ENCODE data around the gene BST2. TPM values are rescaled to one million over a fixed set of nuclear protein-coding genes. Genes with fewer than 3 reads are reported as not detected.
A peak's percentile ranks its signal among the peaks of the same experiment; 100 is the strongest.

BST2 gene
- total RNA-seq, 1 experiment from 2014 or later = 22.8 TPM

DNA sequence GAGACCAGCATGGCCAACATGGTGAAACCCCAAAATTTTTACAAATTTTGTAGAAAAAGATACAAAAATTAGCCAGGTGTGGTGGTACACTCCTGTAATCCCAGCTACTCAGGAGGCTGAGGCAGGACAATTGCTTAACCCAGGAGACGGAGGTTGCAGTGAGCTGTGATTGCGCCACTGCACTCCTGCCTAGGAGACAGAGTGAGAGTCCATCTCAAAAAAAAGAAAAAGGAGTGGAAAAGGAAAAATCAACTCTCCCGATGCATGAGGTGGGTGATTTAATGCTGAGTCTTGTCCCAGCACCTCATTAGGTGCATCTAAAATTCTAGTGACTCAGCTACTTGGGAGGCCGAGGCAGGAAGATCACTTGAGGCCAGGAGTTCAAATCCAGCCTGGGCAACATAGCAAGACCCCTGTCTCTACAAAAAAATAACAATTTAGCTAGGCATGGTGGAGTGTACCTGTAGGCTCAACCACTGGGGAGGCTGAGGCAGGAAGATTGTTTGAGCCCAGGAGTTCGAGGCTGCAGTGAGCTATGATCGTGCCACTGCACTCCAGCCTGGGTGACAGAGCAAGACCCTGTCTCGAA lies 48.3 kb downstream of the BST2 start:
- CTCF ChIA-PET = interaction anchor here (3.2 kb wide), 1 partner anchor 29 kb away, joined by 12 read pairs; no protein-coding TSS in a partner anchor
- TF ChIP-seq TP53 (CRISPR knock-in tag; IDR thresholded peaks at IDR 0.05) = no peak
- TF ChIP-seq TEAD1 (CRISPR knock-in tag; IDR thresholded peaks at IDR 0.05) = no peak
- TF ChIP-seq OVOL2 (CRISPR knock-in tag; IDR thresholded peaks at IDR 0.05; ENCODE audit: borderline replicate concordance) = no peak
- peak; percentile 80 for TF ChIP-seq ZNF121 (CRISPR knock-in tag; IDR thresholded peaks at IDR 0.05)
- POLR2A ChIA-PET = interaction anchor here (0.5 to 1.3 kb wide), 2 partner anchors 8 to 1200 kb away, joined by 3 to 4 read pairs; no protein-coding TSS in a partner anchor
- DNase-seq (ENCODE audit: low spot score) = no peak
- peaks cover 5% of the 10 kb centered on the region; the same call in 1 of the 2 replicates for H3K4me1 Mint-ChIP-seq
- no peaks in the 10 kb centered on the region for H3K36me3 Mint-ChIP-seq
- no peak overlapping the region for H3K4me3 Mint-ChIP-seq
- ATAC-seq = no peak
- no peaks in the 10 kb centered on the region for H3K9me3 Mint-ChIP-seq
- no peaks in the 10 kb centered on the region; the same call in 1 of the 2 replicates for H3K27me3 Mint-ChIP-seq (ENCODE audit: low read depth)
- H3K27ac Mint-ChIP-seq = no peak overlapping the region

- POLR2A ChIA-PET = no interaction called here
- no peak for ATAC-seq
- H3K4me3 Mint-ChIP-seq = no peak overlapping the region
Observed at GRCh38 chr19:17353386-17353785, 52.0 kb downstream of the BST2 start.

More at GRCh38 chr19:17353386-17353785, 52.0 kb downstream of the BST2 start:
- CTCF ChIA-PET = interaction anchor here (1.0 kb wide), 1 partner anchor 19 kb away, joined by 3 read pairs; no protein-coding TSS in a partner anchor
- H3K4me1 Mint-ChIP-seq = peaks cover 16% of the 10 kb centered on the region
- H3K27ac Mint-ChIP-seq = no peak overlapping the region
- peaks cover 3% of the 10 kb centered on the region; the same call in 1 of the 2 replicates for H3K27me3 Mint-ChIP-seq (ENCODE audit: low read depth)
- TF ChIP-seq ZNF317 (CRISPR knock-in tag; IDR thresholded peaks at IDR 0.05; ENCODE audit: borderline replicate concordance, low read depth) = no peak
- TF ChIP-seq, protein P1, sequence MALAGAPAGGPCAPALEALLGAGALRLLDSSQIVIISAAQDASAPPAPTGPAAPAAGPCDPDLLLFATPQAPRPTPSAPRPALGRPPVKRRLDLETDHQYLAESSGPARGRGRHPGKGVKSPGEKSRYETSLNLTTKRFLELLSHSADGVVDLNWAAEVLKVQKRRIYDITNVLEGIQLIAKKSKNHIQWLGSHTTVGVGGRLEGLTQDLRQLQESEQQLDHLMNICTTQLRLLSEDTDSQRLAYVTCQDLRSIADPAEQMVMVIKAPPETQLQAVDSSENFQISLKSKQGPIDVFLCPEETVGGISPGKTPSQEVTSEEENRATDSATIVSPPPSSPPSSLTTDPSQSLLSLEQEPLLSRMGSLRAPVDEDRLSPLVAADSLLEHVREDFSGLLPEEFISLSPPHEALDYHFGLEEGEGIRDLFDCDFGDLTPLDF (CRISPR knock-in tag; IDR thresholded peaks at IDR 0.05) = no peak
- no peak for TF ChIP-seq RELA (CRISPR knock-in tag; IDR thresholded peaks at IDR 0.05; ENCODE audit: borderline replicate concordance)
- TF ChIP-seq NFE2L1 (CRISPR knock-in tag; IDR thresholded peaks at IDR 0.05) = no peak
- no peak for TF ChIP-seq ELF4 (CRISPR knock-in tag; IDR thresholded peaks at IDR 0.05; ENCODE audit: low read depth)
- TF ChIP-seq, protein P2, sequence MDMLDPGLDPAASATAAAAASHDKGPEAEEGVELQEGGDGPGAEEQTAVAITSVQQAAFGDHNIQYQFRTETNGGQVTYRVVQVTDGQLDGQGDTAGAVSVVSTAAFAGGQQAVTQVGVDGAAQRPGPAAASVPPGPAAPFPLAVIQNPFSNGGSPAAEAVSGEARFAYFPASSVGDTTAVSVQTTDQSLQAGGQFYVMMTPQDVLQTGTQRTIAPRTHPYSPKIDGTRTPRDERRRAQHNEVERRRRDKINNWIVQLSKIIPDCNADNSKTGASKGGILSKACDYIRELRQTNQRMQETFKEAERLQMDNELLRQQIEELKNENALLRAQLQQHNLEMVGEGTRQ (CRISPR knock-in tag; IDR thresholded peaks at IDR 0.05) = no peak
- TF ChIP-seq ZSCAN18 (CRISPR knock-in tag; IDR thresholded peaks at IDR 0.05) = no peak
- TF ChIP-seq, protein P3, sequence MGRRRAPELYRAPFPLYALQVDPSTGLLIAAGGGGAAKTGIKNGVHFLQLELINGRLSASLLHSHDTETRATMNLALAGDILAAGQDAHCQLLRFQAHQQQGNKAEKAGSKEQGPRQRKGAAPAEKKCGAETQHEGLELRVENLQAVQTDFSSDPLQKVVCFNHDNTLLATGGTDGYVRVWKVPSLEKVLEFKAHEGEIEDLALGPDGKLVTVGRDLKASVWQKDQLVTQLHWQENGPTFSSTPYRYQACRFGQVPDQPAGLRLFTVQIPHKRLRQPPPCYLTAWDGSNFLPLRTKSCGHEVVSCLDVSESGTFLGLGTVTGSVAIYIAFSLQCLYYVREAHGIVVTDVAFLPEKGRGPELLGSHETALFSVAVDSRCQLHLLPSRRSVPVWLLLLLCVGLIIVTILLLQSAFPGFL (CRISPR knock-in tag; IDR thresholded peaks at IDR 0.05; ENCODE audit: borderline replicate concordance) = no peak
- no peak for TF ChIP-seq ATF2 (CRISPR knock-in tag; IDR thresholded peaks at IDR 0.05; ENCODE audit: borderline replicate concordance, low read depth)
- TF ChIP-seq IRF2 (CRISPR knock-in tag; IDR thresholded peaks at IDR 0.05; ENCODE audit: borderline replicate concordance, low read depth) = no peak
- no peak for TF ChIP-seq OVOL2 (CRISPR knock-in tag; IDR thresholded peaks at IDR 0.05; ENCODE audit: borderline replicate concordance)
- TF ChIP-seq ETV6 (CRISPR knock-in tag; IDR thresholded peaks at IDR 0.05) = no peak
- TF ChIP-seq HMGA2 (CRISPR knock-in tag; IDR thresholded peaks at IDR 0.05) = no peak
- TF ChIP-seq, protein P4, sequence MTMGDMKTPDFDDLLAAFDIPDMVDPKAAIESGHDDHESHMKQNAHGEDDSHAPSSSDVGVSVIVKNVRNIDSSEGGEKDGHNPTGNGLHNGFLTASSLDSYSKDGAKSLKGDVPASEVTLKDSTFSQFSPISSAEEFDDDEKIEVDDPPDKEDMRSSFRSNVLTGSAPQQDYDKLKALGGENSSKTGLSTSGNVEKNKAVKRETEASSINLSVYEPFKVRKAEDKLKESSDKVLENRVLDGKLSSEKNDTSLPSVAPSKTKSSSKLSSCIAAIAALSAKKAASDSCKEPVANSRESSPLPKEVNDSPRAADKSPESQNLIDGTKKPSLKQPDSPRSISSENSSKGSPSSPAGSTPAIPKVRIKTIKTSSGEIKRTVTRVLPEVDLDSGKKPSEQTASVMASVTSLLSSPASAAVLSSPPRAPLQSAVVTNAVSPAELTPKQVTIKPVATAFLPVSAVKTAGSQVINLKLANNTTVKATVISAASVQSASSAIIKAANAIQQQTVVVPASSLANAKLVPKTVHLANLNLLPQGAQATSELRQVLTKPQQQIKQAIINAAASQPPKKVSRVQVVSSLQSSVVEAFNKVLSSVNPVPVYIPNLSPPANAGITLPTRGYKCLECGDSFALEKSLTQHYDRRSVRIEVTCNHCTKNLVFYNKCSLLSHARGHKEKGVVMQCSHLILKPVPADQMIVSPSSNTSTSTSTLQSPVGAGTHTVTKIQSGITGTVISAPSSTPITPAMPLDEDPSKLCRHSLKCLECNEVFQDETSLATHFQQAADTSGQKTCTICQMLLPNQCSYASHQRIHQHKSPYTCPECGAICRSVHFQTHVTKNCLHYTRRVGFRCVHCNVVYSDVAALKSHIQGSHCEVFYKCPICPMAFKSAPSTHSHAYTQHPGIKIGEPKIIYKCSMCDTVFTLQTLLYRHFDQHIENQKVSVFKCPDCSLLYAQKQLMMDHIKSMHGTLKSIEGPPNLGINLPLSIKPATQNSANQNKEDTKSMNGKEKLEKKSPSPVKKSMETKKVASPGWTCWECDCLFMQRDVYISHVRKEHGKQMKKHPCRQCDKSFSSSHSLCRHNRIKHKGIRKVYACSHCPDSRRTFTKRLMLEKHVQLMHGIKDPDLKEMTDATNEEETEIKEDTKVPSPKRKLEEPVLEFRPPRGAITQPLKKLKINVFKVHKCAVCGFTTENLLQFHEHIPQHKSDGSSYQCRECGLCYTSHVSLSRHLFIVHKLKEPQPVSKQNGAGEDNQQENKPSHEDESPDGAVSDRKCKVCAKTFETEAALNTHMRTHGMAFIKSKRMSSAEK (CRISPR knock-in tag; IDR thresholded peaks at IDR 0.05; ENCODE audit: borderline replicate concordance) = no peak
- TF ChIP-seq JUN (CRISPR knock-in tag; IDR thresholded peaks at IDR 0.05) = no peak
- no peaks in the 10 kb centered on the region for H3K36me3 Mint-ChIP-seq
- DNase-seq (ENCODE audit: low spot score) = no peak
- H3K9me3 Mint-ChIP-seq = no peaks in the 10 kb centered on the region
